H1 (cell line): ENCODE results near the gene NECTIN1. TPM values are rescaled to one million over a fixed set of nuclear protein-coding genes. Genes with fewer than 3 reads are reported as not detected.

Source experiments
- CTCF ChIA-PET: fragments of 300-600 bp; sonication (Branson Sonifier 250); formaldehyde crosslinking; loops from one replicate; lab custom pipeline; 2021; ENCODE audit not compliant: partially characterized antibody; lab: Charles Lee
- POLR2A ChIA-PET: fragments of 300-600 bp; sonication (Branson Sonifier 250); formaldehyde crosslinking; loops from one replicate; lab custom pipeline; 2021; ENCODE audit warnings: inconsistent platforms; ENCODE audit not compliant: partially characterized antibody; lab: Charles Lee
- DNase-seq, 2 experiments: peaks; one replicate each; pipeline versions ENCODE4 v3.0.0 to v3.0.0-alpha.2; 2010 to 2022; ENCODE audit warnings: low spot score in 2 of 2, low read depth in 1 of 2, mixed read lengths in 1 of 2
- FAIRE-seq: peaks from 2 replicates; lab custom pipeline; 2011; peaks lifted over from hg19 to GRCh38; lab: Jason Lieb, UNC
- H2AFZ ChIP-seq: 2 replicates; pipeline ENCODE4 v1.8.1; 2012; ENCODE audit warnings: low read length, inconsistent platforms
- H2AK5ac ChIP-seq: 2 replicates; pipeline ENCODE4 v1.6.1; 2013; ENCODE audit warnings: low read depth, low read length
- H2BK120ac ChIP-seq: replicated peaks from 2 replicates; pipeline ENCODE3; 2013; ENCODE audit warnings: low read depth, low read length, inconsistent platforms
- H2BK12ac ChIP-seq: 2 replicates; pipeline ENCODE4 v1.6.1; 2013; ENCODE audit warnings: low read depth, low read length
- H2BK15ac ChIP-seq: 2 replicates; pipeline ENCODE4 v1.6.1; 2013; ENCODE audit warnings: low read length
- H2BK20ac ChIP-seq: 2 replicates; pipeline ENCODE4 v1.6.1; 2013; ENCODE audit warnings: low read length
- H2BK5ac ChIP-seq: 2 replicates; pipeline ENCODE4 v1.6.1; 2013; ENCODE audit warnings: low read depth, low read length
- H3K14ac ChIP-seq: 2 replicates; pipeline ENCODE4 v1.6.1; 2013; ENCODE audit warnings: inconsistent platforms; ENCODE audit not compliant: insufficient read length
- H3K18ac ChIP-seq: 2 replicates; pipeline ENCODE4 v1.6.1; 2013; ENCODE audit warnings: low read length; ENCODE audit errors: extremely low read depth
- H3K23ac ChIP-seq: 2 replicates; pipeline ENCODE4 v1.6.1; 2013; ENCODE audit warnings: inconsistent platforms; ENCODE audit not compliant: insufficient read length
- H3K23me2 ChIP-seq: 2 replicates; pipeline ENCODE4 v1.6.1; 2013; ENCODE audit warnings: low read depth, low read length
- H3K27ac ChIP-seq: 2 replicates; pipeline ENCODE4 v1.6.1; 2011; ENCODE audit warnings: low read depth, low read length, inconsistent platforms
- H3K27me3 ChIP-seq, 4 experiments: replicated peaks in 1 of 4; 1 replicate in 1 of 4; 2 replicates in 3 of 4; pipeline versions ENCODE4 v1.6.1 to v1.8.1; 2011 to 2013; ENCODE audit warnings: low read length in 3 of 4, mild to moderate bottlenecking in 3 of 4, inconsistent platforms in 2 of 4, mixed read lengths in 2 of 4, moderate library complexity in 1 of 4; ENCODE audit not compliant: control insufficient read depth in 3 of 4, insufficient read depth in 3 of 4; ENCODE audit errors: extremely low read depth in 1 of 4
- H3K36me3 ChIP-seq, 4 experiments: 2 replicates each; pipeline versions ENCODE4 v1.6.1 to v1.8.1; 2011 to 2013; ENCODE audit warnings: mild to moderate bottlenecking in 4 of 4, low read length in 3 of 4, moderate library complexity in 2 of 4, control low read depth in 1 of 4, inconsistent platforms in 1 of 4; ENCODE audit not compliant: insufficient read depth in 4 of 4, control insufficient read depth in 2 of 4
- H3K4ac ChIP-seq: replicated peaks from 2 replicates; pipeline ENCODE3; 2013; ENCODE audit warnings: low read length, low read depth, mixed read lengths, inconsistent platforms; ENCODE audit not compliant: insufficient read length
- H3K4me1 ChIP-seq, 4 experiments: replicated peaks in 1 of 4; 1 replicate in 1 of 4; 2 replicates in 3 of 4; pipeline versions ENCODE4 v1.6.1 to v1.8.1; 2011 to 2013; ENCODE audit warnings: low read length in 3 of 4, inconsistent platforms in 2 of 4, mixed read lengths in 1 of 4; ENCODE audit not compliant: insufficient read depth in 4 of 4, control insufficient read depth in 3 of 4
- H3K4me2 ChIP-seq, 2 experiments: 2 replicates each; pipeline versions ENCODE4 v1.6.1 to v1.8.1; 2011 to 2013; ENCODE audit warnings: low read depth in 2 of 2, low read length in 2 of 2, control low read depth in 1 of 2, inconsistent platforms in 1 of 2, mild to moderate bottlenecking in 1 of 2; ENCODE audit not compliant: insufficient read depth in 1 of 2
- H3K4me3 ChIP-seq, 4 experiments: fragments of 200-600, 300-600 bp in 1 of 4; sonication (generic), shearing (Covaris generic), sonication (Bioruptor Twin) in 1 of 4; 2 replicates each; pipeline versions ENCODE4 v1.5.1 to v1.8.1; 2011 to 2016; ENCODE audit warnings: low read length in 4 of 4, low read depth in 3 of 4, control low read depth in 2 of 4, inconsistent platforms in 2 of 4, mild to moderate bottlenecking in 2 of 4, mixed read lengths in 1 of 4, moderate library complexity in 1 of 4; ENCODE audit not compliant: insufficient read depth in 2 of 4; ENCODE audit errors: extremely low read depth in 1 of 4
- H3K56ac ChIP-seq: replicated peaks from 2 replicates; pipeline ENCODE3; 2013; ENCODE audit warnings: low read depth, mild to moderate bottlenecking, mixed read lengths, low read length, inconsistent platforms; ENCODE audit not compliant: insufficient read length
- H3K79me1 ChIP-seq: 2 replicates; pipeline ENCODE4 v1.6.1; 2013; ENCODE audit warnings: low read depth, low read length, control low read depth
- H3K79me2 ChIP-seq, 2 experiments: 2 replicates each; pipeline versions ENCODE4 v1.6.1 to v1.8.1; 2012 to 2013; ENCODE audit warnings: low read length in 2 of 2, mild to moderate bottlenecking in 2 of 2, inconsistent platforms in 1 of 2; ENCODE audit not compliant: insufficient read depth in 2 of 2, control insufficient read depth in 1 of 2
- H3K9ac ChIP-seq, 4 experiments: replicated peaks in 1 of 4; 1 replicate in 1 of 4; 2 replicates in 3 of 4; pipeline versions ENCODE4 v1.6.1 to v1.8.1; 2011 to 2013; ENCODE audit warnings: low read depth in 3 of 4, low read length in 3 of 4, control low read depth in 2 of 4, mild to moderate bottlenecking in 2 of 4, moderate library complexity in 2 of 4, inconsistent platforms in 1 of 4; ENCODE audit errors: extremely low read depth in 1 of 4
- H3K9me3 ChIP-seq, 2 experiments: 2 replicates each; pipeline versions ENCODE4 v1.6.1 to v1.8.1; 2012 to 2013; ENCODE audit warnings: mild to moderate bottlenecking in 2 of 2, moderate library complexity in 2 of 2, control low read depth in 1 of 2, inconsistent platforms in 1 of 2, low read depth in 1 of 2, low read length in 1 of 2, mixed read lengths in 1 of 2; ENCODE audit not compliant: insufficient read depth in 2 of 2
- H4K20me1 ChIP-seq, 2 experiments: replicated peaks in 1 of 2; 2 replicates each; pipeline versions ENCODE3 to v1.8.1; 2011 to 2013; ENCODE audit warnings: inconsistent platforms in 2 of 2, low read length in 2 of 2, mild to moderate bottlenecking in 1 of 2; ENCODE audit not compliant: insufficient read depth in 2 of 2, control insufficient read depth in 1 of 2
- H4K5ac ChIP-seq: 2 replicates; pipeline ENCODE4 v1.6.1; 2013; ENCODE audit warnings: low read length, low read depth, mixed read lengths, inconsistent platforms; ENCODE audit not compliant: insufficient read length
- H4K8ac ChIP-seq: 2 replicates; pipeline ENCODE4 v1.8.0; 2013; ENCODE audit warnings: mild to moderate bottlenecking, moderate library complexity, low read length, inconsistent platforms; ENCODE audit not compliant: insufficient read depth; ENCODE audit errors: extremely low read depth
- H4K91ac ChIP-seq: replicated peaks from 2 replicates; pipeline ENCODE3; 2013; ENCODE audit warnings: low read length, mixed read lengths, inconsistent platforms; ENCODE audit not compliant: insufficient read length
- CBX8 ChIP-seq: fragments of 300-800, 300-1000 bp; sonication (generic); IDR thresholded peaks from 2 replicates; pipeline ENCODE4 v1.7.1; 2016; ENCODE audit warnings: low read depth, low read length, borderline replicate concordance
- CHD2 ChIP-seq: IDR thresholded peaks from 2 replicates; pipeline ENCODE4 v1.6.1; 2012; ENCODE audit warnings: low read length, improper control_type of control experiment
- CREB1 ChIP-seq: IDR thresholded peaks from 2 replicates; pipeline ENCODE4 v1.6.1; 2012; ENCODE audit warnings: inconsistent platforms
- CTBP2 ChIP-seq: IDR thresholded peaks from 2 replicates; pipeline ENCODE4 v1.7.0; 2011; ENCODE audit warnings: borderline replicate concordance, mild to moderate bottlenecking, moderate library complexity, mixed read lengths, low read length; ENCODE audit not compliant: insufficient read depth, insufficient read length
- EZH2 ChIP-seq: fragments of 200-600 bp; sonication (generic); IDR thresholded peaks from 2 replicates; pipeline ENCODE4 v1.7.1; 2012; ENCODE audit warnings: low read depth, mild to moderate bottlenecking, moderate library complexity, low read length, inconsistent platforms; ENCODE audit not compliant: severe bottlenecking
- POLR2AphosphoS5 ChIP-seq: IDR thresholded peaks from 2 replicates; pipeline ENCODE4 v1.6.1; 2011; ENCODE audit warnings: low read depth, low read length
- SP2 ChIP-seq: IDR thresholded peaks from 2 replicates; pipeline ENCODE4 v1.6.1; 2012; ENCODE audit warnings: mild to moderate bottlenecking, low read length, inconsistent platforms
- TAF1 ChIP-seq: IDR thresholded peaks from 2 replicates; pipeline ENCODE4 v1.6.1; 2011; ENCODE audit warnings: mild to moderate bottlenecking, low read depth, low read length
- WGBS, 2 experiments: shearing (Covaris generic) in 1 of 2; methylation state at CpG; one replicate each; pipeline versions ENCODE4 v1.1.6 to v1.1.7; 2013 to 2015; ENCODE audit warnings: low lambda C conversion rate in 2 of 2, mixed read lengths in 2 of 2, inconsistent platforms in 1 of 2, low coverage in 1 of 2, missing lambda C conversion rate in 1 of 2; ENCODE audit not compliant: insufficient replicate concordance in 2 of 2, insufficient coverage in 1 of 2, insufficient read length in 1 of 2; ENCODE audit errors: extremely low coverage in 1 of 2, missing lambda C conversion rate in 1 of 2; 5-methylcytosine and 5-hydroxymethylcytosine counted together
- polyA plus RNA-seq, 7 experiments: library from polyadenylated mRNA; depleted of rRNA in 3 of 7; stranded (reverse) in 5 of 7; unstranded in 2 of 7; fragments of >200 nt in 5 of 7; fragments of 200-250 nt in 2 of 7; gene quantifications; 1 replicate in 5 of 7; 2 replicates in 1 of 7; 4 replicates in 1 of 7; pipeline versions ENCODE4 v1.2.1 to v1.2.3, GENCODE V29; 2011 to 2013; ENCODE audit warnings: missing spikeins in 2 of 7, mixed read lengths in 2 of 7
- total RNA-seq: library from RNA; stranded (reverse); fragmentation: NEBNext Ultra II Directional; extraction: Animal tissue kit (Norgen Biotek cat#: 25700); gene quantifications from 2 replicates; pipeline ENCODE4 v1.2.1, GENCODE V29; 2021
- TF ChIP-seq, protein P1 (sequence below), 3 experiments: IDR thresholded peaks; 1 replicate in 2 of 3; 2 replicates in 1 of 3; pipeline versions ENCODE4 v1.5.1 to v1.6.1; 2011; ENCODE audit warnings: low read length in 3 of 3, mild to moderate bottlenecking in 3 of 3, inconsistent platforms in 2 of 3, low read depth in 1 of 3, moderate library complexity in 1 of 3; ENCODE audit not compliant: insufficient read depth in 1 of 3; ENCODE audit errors: control extremely low read depth in 1 of 3

Gene NECTIN1
- total and polyA plus RNA-seq, 2 of the 8 experiments (the other 6 are each of a cell fraction or from before 2014, with no cell fraction given): 43.2 to 97.7 TPM

DNA sequence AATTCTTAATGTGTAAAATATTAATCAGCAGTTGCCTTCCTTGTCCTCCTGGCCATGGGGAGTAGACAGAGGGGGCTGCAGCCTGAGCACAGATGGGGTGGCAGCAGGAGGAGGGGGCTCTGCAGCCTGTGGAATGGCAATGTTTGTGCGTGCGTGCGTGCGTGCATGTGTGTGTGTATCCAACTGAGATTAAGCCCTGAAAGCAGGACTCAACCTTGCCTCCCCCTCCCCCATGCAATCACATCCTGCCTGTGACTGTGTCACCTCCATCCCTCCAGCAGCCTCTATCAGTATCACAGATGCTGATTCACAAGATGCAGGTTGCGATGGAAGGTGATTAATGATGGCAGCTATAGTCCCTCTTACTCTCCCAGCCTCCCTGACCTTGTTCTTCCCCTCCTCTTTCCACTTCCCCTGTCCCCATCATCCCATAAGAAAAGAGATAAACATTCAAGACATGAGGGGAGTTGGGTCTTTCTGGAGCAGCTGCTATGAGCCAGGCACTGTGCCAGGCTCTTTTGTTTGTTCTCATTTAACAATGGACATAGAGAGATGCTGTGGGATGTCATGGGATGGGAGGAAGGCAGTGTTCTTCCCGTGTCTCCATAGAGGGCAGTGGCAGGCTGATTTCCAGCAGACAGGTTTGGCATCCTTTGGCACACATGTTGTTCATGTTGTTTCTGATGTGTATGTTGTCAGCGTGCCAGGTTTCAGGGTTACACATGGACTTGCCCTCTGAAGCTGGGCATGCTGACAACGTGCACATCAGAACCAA is 43.8 kb upstream of the NECTIN1 start:
- no peak overlapping the region for H3K14ac ChIP-seq
- H3K9me3 ChIP-seq: no peaks in the 10 kb centered on the region
- no peak overlapping the region for H4K91ac ChIP-seq
- no peak overlapping the region for H2BK5ac ChIP-seq
- H3K27ac ChIP-seq: no peak overlapping the region
- CTCF ChIA-PET: interaction anchor here (1.0 to 2.8 kb wide), 10 partner anchors 8 to 334 kb away, joined by 3 to 12 read pairs (median 4); partner anchors contain the start of gene NECTIN1
- no peaks in the 10 kb centered on the region for H3K36me3 ChIP-seq
- H3K23me2 ChIP-seq: no peaks in the 10 kb centered on the region
- H3K4me2 ChIP-seq: no peak overlapping the region
- no peak overlapping the region for H3K18ac ChIP-seq
- H3K4me3 ChIP-seq: no peak overlapping the region
- no peaks in the 10 kb centered on the region; a peak in 1 of 7 replicates for H3K4me1 ChIP-seq
- H4K20me1 ChIP-seq: peaks cover 0 to 5% of the 10 kb centered on the region in 2 experiments
- H3K9ac ChIP-seq: no peak overlapping the region; a peak in 1 of 7 replicates
- no peak overlapping the region for H2BK15ac ChIP-seq
- no peak overlapping the region for H3K56ac ChIP-seq
- H2BK120ac ChIP-seq: no peak overlapping the region
- H2BK12ac ChIP-seq: no peak overlapping the region
- no peak overlapping the region for H2AK5ac ChIP-seq
- no peak overlapping the region for H3K23ac ChIP-seq
- peaks cover 0 to 3% (median 0%) of the 10 kb centered on the region in 4 experiments; a peak in 1 of 7 replicates for H3K27me3 ChIP-seq
- H4K8ac ChIP-seq: no peak overlapping the region
- no peaks in the 10 kb centered on the region for H3K79me2 ChIP-seq
- no peak for FAIRE-seq
- 80% methylated on average over 8 of the region's 8 CpGs; no CpG with 5 or more reads in 1 of the 2 experiments for WGBS, 2 experiments
- H3K79me1 ChIP-seq: no peaks in the 10 kb centered on the region
- H3K4ac ChIP-seq: no peak overlapping the region
- H2BK20ac ChIP-seq: no peak overlapping the region
- no peak overlapping the region for H4K5ac ChIP-seq
- POLR2A ChIA-PET: no interaction called here
- H2AFZ ChIP-seq: no peak overlapping the region
- no peak for DNase-seq
- TF ChIP-seq POLR2AphosphoS5 (no peak), CREB1 (no peak), CTBP2 (no peak), TAF1 (no peak), SP2 (no peak), EZH2 (no peak), CHD2 (no peak), CBX8 (no peak)
- TF ChIP-seq, protein P1, sequence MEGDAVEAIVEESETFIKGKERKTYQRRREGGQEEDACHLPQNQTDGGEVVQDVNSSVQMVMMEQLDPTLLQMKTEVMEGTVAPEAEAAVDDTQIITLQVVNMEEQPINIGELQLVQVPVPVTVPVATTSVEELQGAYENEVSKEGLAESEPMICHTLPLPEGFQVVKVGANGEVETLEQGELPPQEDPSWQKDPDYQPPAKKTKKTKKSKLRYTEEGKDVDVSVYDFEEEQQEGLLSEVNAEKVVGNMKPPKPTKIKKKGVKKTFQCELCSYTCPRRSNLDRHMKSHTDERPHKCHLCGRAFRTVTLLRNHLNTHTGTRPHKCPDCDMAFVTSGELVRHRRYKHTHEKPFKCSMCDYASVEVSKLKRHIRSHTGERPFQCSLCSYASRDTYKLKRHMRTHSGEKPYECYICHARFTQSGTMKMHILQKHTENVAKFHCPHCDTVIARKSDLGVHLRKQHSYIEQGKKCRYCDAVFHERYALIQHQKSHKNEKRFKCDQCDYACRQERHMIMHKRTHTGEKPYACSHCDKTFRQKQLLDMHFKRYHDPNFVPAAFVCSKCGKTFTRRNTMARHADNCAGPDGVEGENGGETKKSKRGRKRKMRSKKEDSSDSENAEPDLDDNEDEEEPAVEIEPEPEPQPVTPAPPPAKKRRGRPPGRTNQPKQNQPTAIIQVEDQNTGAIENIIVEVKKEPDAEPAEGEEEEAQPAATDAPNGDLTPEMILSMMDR (IDR thresholded peaks at IDR 0.05; ENCODE audit: control extremely low read depth in 1 of 3, insufficient read depth in 1 of 3, low read depth in 1 of 3, low read length in 3 of 3): no peak
